ENCODE measurements around the gene HOXA7. TPM values are rescaled to one million over a fixed set of nuclear protein-coding genes. Genes with fewer than 3 reads are reported as not detected.

Gene HOXA7
- total RNA-seq, 1 experiment from 2014 or later = 7.5 TPM

GRCh38 chr7:27179503-27180430 lies 23.3 kb upstream of the HOXA7 start:
- Histone ChIP-seq H3K27me3 (ENCODE audit: low read length) (no peaks in the 10 kb centered on the region), H3K4me1 (ENCODE audit: low read length) (no peaks in the 10 kb centered on the region; the same call in 1 of the 2 replicates), H3K36me3 (ENCODE audit: insufficient read depth, low read length) (no peaks in the 10 kb centered on the region), H4K20me1 (ENCODE audit: insufficient read depth, low read depth, low read length) (no peaks in the 10 kb centered on the region), H3K27ac (ENCODE audit: low read length) (no peak overlapping the region), H3K9ac (ENCODE audit: low read length) (no peak overlapping the region), H3K79me2 (ENCODE audit: low read length) (no peaks in the 10 kb centered on the region), H3K4me2 (ENCODE audit: low read depth, low read length, poor library complexity, severe bottlenecking) (peak overlapping the region; percentile 68), H2AFZ (ENCODE audit: low read length) (no peak overlapping the region), H3K9me2 (replicated peaks; ENCODE audit: insufficient read depth, low read length) (no peaks in the 10 kb centered on the region), H3K4me3 (ENCODE audit: low read length) (peak overlapping the region; percentile 57; the same call in 1 of the 2 replicates), H3K9me3 (ENCODE audit: low read length) (no peaks in the 10 kb centered on the region)
- peak; percentile 84 for DNase-seq

- Histone ChIP-seq H3K4me2 (ENCODE audit: low read depth, low read length, poor library complexity, severe bottlenecking) (no peak overlapping the region), H3K4me3 (ENCODE audit: low read length) (no peak overlapping the region), H2AFZ (ENCODE audit: low read length) (no peak overlapping the region), H3K9ac (ENCODE audit: low read length) (no peak overlapping the region), H3K79me2 (ENCODE audit: low read length) (no peaks in the 10 kb centered on the region), H3K9me3 (ENCODE audit: low read length) (no peaks in the 10 kb centered on the region), H4K20me1 (ENCODE audit: insufficient read depth, low read depth, low read length) (no peaks in the 10 kb centered on the region), H3K4me1 (ENCODE audit: low read length) (no peaks in the 10 kb centered on the region; the same call in 1 of the 2 replicates), H3K36me3 (ENCODE audit: insufficient read depth, low read length) (no peaks in the 10 kb centered on the region), H3K27ac (ENCODE audit: low read length) (no peak overlapping the region), H3K27me3 (ENCODE audit: low read length) (no peaks in the 10 kb centered on the region), H3K9me2 (replicated peaks; ENCODE audit: insufficient read depth, low read length) (no peaks in the 10 kb centered on the region)
- DNase-seq = no peak
Observed at GRCh38 chr7:27179030-27179429, 22.6 kb upstream of the HOXA7 start.

GRCh38 chr7:27178366-27178765 lies 21.9 kb upstream of the HOXA7 start:
- H3K27me3 ChIP-seq (ENCODE audit: low read length) = no peaks in the 10 kb centered on the region
- no peaks in the 10 kb centered on the region for H3K9me2 ChIP-seq (replicated peaks; ENCODE audit: insufficient read depth, low read length)
- H3K36me3 ChIP-seq (ENCODE audit: insufficient read depth, low read length) = no peaks in the 10 kb centered on the region
- no peak overlapping the region for H3K4me3 ChIP-seq (ENCODE audit: low read length)
- H3K9ac ChIP-seq (ENCODE audit: low read length) = no peak overlapping the region
- DNase-seq = no peak
- no peaks in the 10 kb centered on the region for H3K79me2 ChIP-seq (ENCODE audit: low read length)
- H4K20me1 ChIP-seq (ENCODE audit: insufficient read depth, low read depth, low read length) = no peaks in the 10 kb centered on the region
- H3K9me3 ChIP-seq (ENCODE audit: low read length) = no peaks in the 10 kb centered on the region
- no peaks in the 10 kb centered on the region; the same call in 1 of the 2 replicates for H3K4me1 ChIP-seq (ENCODE audit: low read length)
- H2AFZ ChIP-seq (ENCODE audit: low read length) = no peak overlapping the region
- H3K4me2 ChIP-seq (ENCODE audit: low read depth, low read length, poor library complexity, severe bottlenecking) = no peak overlapping the region
- no peak overlapping the region for H3K27ac ChIP-seq (ENCODE audit: low read length)

DNA sequence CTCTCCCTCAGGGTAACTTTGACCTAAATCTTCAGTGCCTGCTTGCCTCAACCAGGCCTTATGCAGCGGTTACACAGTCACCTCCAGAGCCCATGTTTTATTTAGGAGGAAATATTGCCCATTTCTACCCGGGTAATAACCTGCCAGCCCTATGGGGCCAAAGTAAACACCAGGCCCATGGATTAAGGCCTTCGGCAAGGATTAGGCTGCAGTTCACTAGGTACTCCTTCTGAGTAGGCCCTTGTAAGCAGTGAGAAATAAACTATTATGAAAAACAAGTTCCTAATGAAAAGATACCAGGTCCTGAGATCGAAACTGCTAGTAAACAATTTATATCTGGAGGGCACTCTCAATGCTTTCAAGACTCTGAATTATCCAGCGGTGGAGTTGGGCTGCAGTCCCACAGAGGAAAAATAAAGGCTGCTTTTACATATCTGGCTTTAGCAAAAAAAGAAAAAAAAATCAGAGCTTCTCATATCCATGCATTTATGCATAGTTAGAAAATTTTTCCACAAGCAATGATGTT lies 21.4 kb upstream of the HOXA7 start:
- Histone ChIP-seq H3K9me2 (replicated peaks; ENCODE audit: insufficient read depth, low read length) (no peaks in the 10 kb centered on the region), H3K36me3 (ENCODE audit: insufficient read depth, low read length) (no peaks in the 10 kb centered on the region), H3K9me3 (ENCODE audit: low read length) (no peaks in the 10 kb centered on the region), H2AFZ (ENCODE audit: low read length) (no peak overlapping the region), H3K4me1 (ENCODE audit: low read length) (no peaks in the 10 kb centered on the region; the same call in 1 of the 2 replicates), H4K20me1 (ENCODE audit: insufficient read depth, low read depth, low read length) (no peaks in the 10 kb centered on the region), H3K27ac (ENCODE audit: low read length) (no peak overlapping the region), H3K4me2 (ENCODE audit: low read depth, low read length, poor library complexity, severe bottlenecking) (no peak overlapping the region), H3K9ac (ENCODE audit: low read length) (no peak overlapping the region), H3K79me2 (ENCODE audit: low read length) (no peaks in the 10 kb centered on the region), H3K27me3 (ENCODE audit: low read length) (no peaks in the 10 kb centered on the region), H3K4me3 (ENCODE audit: low read length) (no peak overlapping the region)
- no peak for DNase-seq

- Histone ChIP-seq H3K36me3 (ENCODE audit: insufficient read depth, low read length) (no peaks in the 10 kb centered on the region), H3K9me2 (replicated peaks; ENCODE audit: insufficient read depth, low read length) (no peaks in the 10 kb centered on the region), H3K27me3 (ENCODE audit: low read length) (no peaks in the 10 kb centered on the region), H3K4me2 (ENCODE audit: low read depth, low read length, poor library complexity, severe bottlenecking) (no peak overlapping the region), H3K79me2 (ENCODE audit: low read length) (no peaks in the 10 kb centered on the region), H2AFZ (ENCODE audit: low read length) (no peak overlapping the region), H3K27ac (ENCODE audit: low read length) (no peak overlapping the region), H3K4me1 (ENCODE audit: low read length) (no peaks in the 10 kb centered on the region; the same call in 1 of the 2 replicates), H3K9ac (ENCODE audit: low read length) (no peak overlapping the region), H4K20me1 (ENCODE audit: insufficient read depth, low read depth, low read length) (no peaks in the 10 kb centered on the region), H3K4me3 (ENCODE audit: low read length) (no peak overlapping the region), H3K9me3 (ENCODE audit: low read length) (no peaks in the 10 kb centered on the region)
- DNase-seq = no peak
Observed at GRCh38 chr7:27176962-27177794, 20.7 kb upstream of the HOXA7 start.

- H3K4me2 ChIP-seq (ENCODE audit: low read depth, low read length, poor library complexity, severe bottlenecking) = no peak overlapping the region
Observed at GRCh38 chr7:27176524-27176845, 20.0 kb upstream of the HOXA7 start.

GRCh38 chr7:27175626-27176523 lies 19.4 kb upstream of the HOXA7 start:
- Histone ChIP-seq H3K36me3 (ENCODE audit: insufficient read depth, low read length) (no peaks in the 10 kb centered on the region), H3K27ac (ENCODE audit: low read length) (no peak overlapping the region), H3K9me3 (ENCODE audit: low read length) (no peaks in the 10 kb centered on the region), H3K9me2 (replicated peaks; ENCODE audit: insufficient read depth, low read length) (no peaks in the 10 kb centered on the region), H3K4me3 (ENCODE audit: low read length) (no peak overlapping the region), H4K20me1 (ENCODE audit: insufficient read depth, low read depth, low read length) (no peaks in the 10 kb centered on the region), H3K9ac (ENCODE audit: low read length) (no peak overlapping the region), H3K4me2 (ENCODE audit: low read depth, low read length, poor library complexity, severe bottlenecking) (no peak overlapping the region), H3K27me3 (ENCODE audit: low read length) (no peaks in the 10 kb centered on the region), H3K4me1 (ENCODE audit: low read length) (no peaks in the 10 kb centered on the region; the same call in 1 of the 2 replicates), H3K79me2 (ENCODE audit: low read length) (no peaks in the 10 kb centered on the region), H2AFZ (ENCODE audit: low read length) (no peak overlapping the region)
- DNase-seq = no peak

More at GRCh38 chr7:27176524-27176845, 20.0 kb upstream of the HOXA7 start:
- Histone ChIP-seq H3K36me3 (ENCODE audit: insufficient read depth, low read length) (no peaks in the 10 kb centered on the region), H3K4me3 (ENCODE audit: low read length) (no peak overlapping the region), H3K79me2 (ENCODE audit: low read length) (no peaks in the 10 kb centered on the region), H2AFZ (ENCODE audit: low read length) (no peak overlapping the region), H3K9me3 (ENCODE audit: low read length) (no peaks in the 10 kb centered on the region), H3K9me2 (replicated peaks; ENCODE audit: insufficient read depth, low read length) (no peaks in the 10 kb centered on the region), H3K27ac (ENCODE audit: low read length) (no peak overlapping the region), H3K27me3 (ENCODE audit: low read length) (no peaks in the 10 kb centered on the region), H3K9ac (ENCODE audit: low read length) (no peak overlapping the region), H3K4me1 (ENCODE audit: low read length) (no peaks in the 10 kb centered on the region; the same call in 1 of the 2 replicates), H4K20me1 (ENCODE audit: insufficient read depth, low read depth, low read length) (no peaks in the 10 kb centered on the region)
- DNase-seq = no peak
